T-helper 1 cell (primary cell): Measurements from ENCODE around the gene CREB3L1.
"Not testable (repeated sequence)": the region's sequence is repeated elsewhere in the genome, so short reads cannot be mapped to it uniquely, and the experiment has no call there.

ENCODE experiments used
- DNase-seq, 5 donors: peaks; one replicate each; pipeline ENCODE4 v3.0.0-alpha.2; 2012 to 2020

Gene CREB3L1

GRCh38 chr11:46296528-46297448 is 19.3 kb downstream of the CREB3L1 start:
- DNase-seq: no peak

DNA sequence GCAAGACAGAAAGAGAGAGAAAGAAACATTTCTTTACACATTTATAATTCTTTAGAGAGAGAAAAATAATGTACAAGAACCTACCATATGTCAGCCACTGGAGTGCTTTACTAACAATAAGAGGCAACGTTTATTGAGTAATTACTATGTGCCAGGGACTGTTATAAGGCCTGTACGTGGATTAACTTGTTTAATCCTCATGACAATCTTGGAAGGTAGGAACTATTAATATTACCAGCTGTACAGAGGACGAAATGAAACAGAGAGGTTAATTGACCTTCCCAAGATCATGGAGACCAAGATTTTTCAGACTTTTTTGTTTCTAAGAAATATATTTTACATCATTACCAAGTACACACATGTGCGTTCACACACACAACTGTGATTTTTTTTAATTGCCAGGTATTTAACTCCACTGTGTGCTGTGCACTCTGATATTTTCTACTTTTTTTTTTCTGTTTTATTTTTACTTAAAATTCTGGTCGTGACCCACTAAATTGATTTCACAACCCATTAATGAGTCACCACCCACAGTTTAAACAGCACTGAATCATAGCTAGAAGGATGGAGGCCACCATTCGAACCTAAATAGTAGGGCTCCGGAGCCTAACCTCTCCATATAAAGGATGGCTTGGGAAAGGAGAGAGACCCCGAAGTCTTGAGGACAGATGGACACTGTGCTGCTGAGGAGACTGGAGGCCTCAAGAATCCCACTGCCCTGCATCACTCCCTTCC is 21.4 kb downstream of the CREB3L1 start:
- DNase-seq: no peak

DNA sequence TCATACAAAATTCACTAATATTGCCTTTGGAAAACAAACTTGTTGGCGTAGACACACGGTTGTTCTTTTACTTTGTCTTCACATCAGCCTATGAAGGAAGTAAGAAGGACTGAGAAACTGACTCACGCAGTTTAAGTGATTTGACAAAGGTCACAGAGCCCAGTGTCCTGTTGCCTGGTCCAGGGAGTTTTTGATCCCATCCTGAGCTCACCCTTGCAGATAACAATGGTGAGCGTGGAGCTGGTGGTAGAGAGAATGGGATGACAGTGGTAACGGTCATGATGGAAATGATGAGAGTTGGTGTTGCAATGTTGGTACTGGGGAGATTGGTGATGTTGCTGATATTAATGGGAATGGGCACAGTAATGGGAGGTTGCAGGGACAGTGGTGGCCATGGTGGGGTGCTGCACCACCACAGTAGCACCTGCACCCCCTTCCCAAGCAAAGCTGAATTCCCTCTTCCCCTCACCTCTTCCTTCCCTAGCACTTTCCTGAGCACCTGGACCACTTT is 22.0 kb downstream of the CREB3L1 start:
- DNase-seq: no peak

DNA sequence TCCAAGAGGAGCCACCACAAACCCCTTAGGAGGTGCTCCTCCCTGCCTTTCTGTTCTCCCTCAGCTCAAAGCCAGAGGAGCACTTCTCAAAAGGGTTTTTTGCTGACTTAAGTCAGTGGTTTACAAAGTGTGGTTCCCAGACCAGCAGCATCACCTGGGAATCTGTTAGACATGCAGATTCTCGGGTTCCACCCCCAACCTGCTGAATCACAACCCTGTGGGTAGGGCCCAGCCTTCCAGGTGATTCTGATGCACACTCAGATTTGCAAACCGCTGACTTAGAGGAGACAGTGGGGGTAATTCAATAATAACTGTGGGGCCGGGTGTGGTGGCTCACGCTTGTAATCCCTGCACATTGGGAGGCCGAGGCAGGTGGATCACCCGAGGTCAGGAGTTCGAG is 22.8 kb downstream of the CREB3L1 start:
- DNase-seq: no peak

GRCh38 chr11:46302866-46303265 is 25.4 kb downstream of the CREB3L1 start:
- DNase-seq: no peak

DNA sequence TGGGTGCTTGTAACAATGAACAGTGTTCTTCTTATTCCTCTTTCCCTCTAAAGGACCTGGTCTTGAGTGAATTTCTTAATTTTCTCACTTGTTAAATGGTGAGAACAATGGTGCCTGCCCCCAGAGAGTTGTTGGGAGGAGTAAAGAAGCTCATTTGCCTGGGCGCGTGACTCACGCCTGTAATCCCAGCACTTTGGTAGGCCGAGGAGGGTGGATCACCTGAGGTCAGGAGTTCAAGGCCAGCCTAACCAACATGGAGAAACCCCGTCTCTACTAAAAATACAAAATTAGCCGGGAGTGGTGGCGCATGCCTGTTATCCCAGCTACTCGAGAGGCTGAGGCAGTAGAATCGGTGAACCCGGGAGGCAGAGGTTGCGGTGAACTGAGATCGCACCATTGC is 26.6 kb downstream of the CREB3L1 start:
- DNase-seq: not testable (repeated sequence)

GRCh38 chr11:46304605-46305179 is 27.2 kb downstream of the CREB3L1 start:
- no peak for DNase-seq

DNA sequence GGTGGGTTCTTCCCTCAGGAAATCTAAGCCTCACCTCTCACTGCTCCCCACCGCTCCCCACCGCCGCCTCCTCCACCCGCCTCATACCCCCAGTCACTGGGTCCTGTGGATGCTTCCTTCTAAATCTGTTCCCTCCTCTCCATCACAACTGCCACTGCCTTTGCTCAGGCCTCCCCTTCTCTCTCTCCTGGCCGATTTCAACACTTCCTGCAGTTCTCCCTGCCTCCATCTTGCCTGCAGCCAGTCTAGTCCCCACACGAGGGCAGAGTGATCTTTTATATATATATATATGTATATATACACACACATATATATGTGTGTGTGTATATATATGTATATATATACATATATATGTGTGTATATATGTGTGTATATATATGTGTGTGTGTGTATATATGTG is 27.8 kb downstream of the CREB3L1 start:
- DNase-seq: peak in 1 of 5 donors; percentile 33

GRCh38 chr11:46306296-46306853 is 28.9 kb downstream of the CREB3L1 start:
- DNase-seq: no peak

DNA sequence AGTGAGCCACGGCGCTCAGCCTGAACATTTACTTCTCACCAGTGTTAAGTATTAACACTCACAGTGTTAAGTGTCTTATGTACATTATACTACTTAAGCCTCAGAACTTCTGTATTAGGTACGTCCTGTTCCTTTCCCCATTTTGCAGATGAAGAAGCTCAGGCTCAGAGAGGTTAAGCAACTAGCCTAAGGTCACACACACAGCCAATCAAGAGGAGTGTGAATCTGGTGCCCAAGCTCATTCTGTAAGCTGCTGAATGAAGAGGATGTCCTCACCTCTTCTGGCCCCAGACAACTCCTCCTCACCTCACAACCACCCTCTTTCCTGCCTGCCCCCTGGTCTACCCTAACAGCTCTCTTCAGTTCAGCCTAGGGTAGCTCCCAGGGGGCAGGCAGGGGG is 29.9 kb downstream of the CREB3L1 start:
- no peak for DNase-seq

DNA sequence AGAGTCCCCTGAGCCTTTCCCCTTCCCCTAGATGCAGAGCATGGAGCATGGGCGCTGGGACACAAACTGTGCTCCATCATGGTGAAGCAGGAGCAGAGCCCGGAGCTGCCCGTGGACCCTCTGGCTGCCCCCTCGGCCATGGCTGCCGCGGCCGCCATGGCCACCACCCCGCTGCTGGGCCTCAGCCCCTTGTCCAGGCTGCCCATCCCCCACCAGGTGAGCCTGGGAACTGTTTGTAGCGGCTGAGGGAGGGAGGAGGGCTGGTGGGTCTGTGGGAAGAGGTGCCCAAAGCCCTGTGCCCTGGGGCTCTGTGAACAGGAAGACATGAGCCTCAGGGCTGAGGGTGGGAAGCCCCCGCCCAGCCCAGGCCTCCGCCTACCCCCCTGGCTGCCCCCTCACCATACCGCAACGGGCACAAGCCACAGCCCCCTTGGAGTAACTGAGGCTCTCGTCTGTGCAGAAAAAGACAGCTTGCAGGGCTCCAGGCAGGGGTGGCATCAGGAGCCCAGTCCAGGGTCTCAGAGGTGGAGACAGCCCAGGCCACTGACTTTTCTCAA is 30.4 kb downstream of the CREB3L1 start:
- no peak for DNase-seq

- DNase-seq: peak in 4 of 5 donors; percentile 32 to 65 (median 50)
These were observed 31.4 kb downstream of the CREB3L1 start for GRCh38 chr11:46308631-46309419.

GRCh38 chr11:46309814-46310259 is 32.4 kb downstream of the CREB3L1 start:
- no peak for DNase-seq

DNA sequence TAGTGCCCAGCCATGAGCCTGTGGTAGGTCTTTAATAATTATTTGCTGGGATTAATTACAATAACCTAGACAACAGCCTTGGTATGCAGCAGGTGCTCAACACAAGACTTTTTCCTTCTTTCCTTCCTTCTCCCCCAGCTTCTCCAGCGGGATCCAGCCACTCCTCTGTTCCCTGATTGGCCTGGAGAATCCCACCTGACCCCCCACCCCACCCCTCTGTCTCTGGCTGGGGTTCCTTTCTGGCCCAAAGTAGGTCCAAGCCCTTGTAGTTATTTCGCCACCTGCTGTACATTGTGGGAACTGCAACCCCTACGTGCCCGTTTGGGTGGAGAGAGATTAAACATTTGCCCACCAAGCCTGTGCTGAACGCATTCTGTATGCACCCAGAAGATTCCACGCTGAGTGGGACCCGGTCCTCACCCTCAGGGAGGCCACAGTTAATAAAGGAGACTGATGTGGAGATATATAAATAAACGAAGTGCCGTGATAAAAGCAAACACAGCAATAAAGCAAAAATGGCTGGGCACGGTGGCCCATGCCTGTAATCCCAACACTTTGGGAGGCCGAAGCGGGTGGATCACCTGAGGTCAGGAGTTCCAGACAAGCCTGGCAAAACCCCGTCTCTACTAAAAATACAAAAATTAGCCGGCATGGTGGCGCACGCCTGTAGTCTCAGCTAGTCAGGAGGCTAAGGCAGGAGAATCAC is 37.7 kb downstream of the CREB3L1 start:
- peak; percentile 33 to 74 (median 58) for DNase-seq

GRCh38 chr11:46315783-46316563 is 38.5 kb downstream of the CREB3L1 start:
- DNase-seq: no peak

DNA sequence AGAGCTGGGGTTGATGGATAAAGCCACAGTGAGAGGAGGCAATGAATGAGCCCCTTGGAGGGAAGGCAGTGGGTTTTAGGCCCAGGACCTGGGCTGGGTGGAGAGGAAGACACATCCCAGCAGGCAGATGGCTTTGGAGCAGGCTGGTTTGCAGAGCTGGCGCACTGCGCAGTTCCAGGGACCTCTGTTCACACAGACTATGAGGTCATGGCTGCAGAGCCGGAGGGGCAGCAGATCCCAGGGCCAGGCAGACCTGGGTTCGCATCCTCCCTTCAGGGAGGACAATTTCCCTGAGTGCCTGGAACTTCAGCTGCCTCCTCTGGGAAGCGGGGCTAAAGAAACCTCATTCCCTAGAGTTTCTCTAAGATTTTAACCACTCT is 41.6 kb downstream of the CREB3L1 start:
- DNase-seq: no peak

GRCh38 chr11:46321757-46322156 is 44.3 kb downstream of the CREB3L1 start:
- DNase-seq: no peak

DNA sequence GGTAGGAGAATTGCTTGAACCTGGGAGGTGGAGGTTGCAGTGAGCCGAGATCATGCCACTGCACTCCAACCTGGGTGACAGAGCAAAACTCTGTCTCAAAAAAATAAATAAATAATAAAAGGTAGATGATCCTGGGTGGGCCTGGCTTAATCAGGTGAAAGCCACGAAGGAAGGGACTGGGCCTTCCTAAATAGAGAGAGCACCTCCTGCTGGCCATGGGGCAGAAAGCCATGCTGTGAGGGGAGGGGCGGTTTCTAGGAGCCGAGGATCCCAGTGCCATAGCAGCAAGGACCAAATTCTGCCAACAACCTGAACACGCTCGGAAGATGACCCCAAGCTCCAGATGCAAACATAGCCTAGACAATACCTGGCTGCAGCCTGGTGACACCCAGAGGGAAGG is 45.3 kb downstream of the CREB3L1 start:
- DNase-seq: no peak

GRCh38 chr11:46326813-46327416 is 49.5 kb downstream of the CREB3L1 start:
- no peak for DNase-seq

- no peak for DNase-seq
These were observed 50.4 kb downstream of the CREB3L1 start for GRCh38 chr11:46327829-46328228.
